ENCODE results near the gene FRS3.

DNA sequence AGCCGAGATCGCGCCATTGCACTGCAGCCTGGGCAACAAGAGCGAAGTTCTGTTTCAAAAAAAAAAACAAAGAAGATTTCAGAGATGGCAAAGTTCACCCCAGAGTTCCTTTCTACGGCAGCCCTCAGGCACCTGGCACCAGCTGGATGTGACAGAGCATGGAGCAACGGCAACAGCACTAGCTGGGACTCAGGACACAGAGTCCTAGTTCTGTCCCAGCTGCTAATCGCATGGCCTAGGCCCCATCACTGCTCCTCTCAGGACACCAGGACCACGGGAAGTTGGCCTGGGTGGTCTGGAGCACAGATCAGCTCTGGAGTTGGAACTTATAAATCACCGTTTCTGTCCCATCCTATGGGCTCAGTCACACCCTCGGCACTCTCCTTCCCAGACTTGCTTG, 33.6 kb downstream of the FRS3 start:
- TF ChIP-seq, protein P1, sequence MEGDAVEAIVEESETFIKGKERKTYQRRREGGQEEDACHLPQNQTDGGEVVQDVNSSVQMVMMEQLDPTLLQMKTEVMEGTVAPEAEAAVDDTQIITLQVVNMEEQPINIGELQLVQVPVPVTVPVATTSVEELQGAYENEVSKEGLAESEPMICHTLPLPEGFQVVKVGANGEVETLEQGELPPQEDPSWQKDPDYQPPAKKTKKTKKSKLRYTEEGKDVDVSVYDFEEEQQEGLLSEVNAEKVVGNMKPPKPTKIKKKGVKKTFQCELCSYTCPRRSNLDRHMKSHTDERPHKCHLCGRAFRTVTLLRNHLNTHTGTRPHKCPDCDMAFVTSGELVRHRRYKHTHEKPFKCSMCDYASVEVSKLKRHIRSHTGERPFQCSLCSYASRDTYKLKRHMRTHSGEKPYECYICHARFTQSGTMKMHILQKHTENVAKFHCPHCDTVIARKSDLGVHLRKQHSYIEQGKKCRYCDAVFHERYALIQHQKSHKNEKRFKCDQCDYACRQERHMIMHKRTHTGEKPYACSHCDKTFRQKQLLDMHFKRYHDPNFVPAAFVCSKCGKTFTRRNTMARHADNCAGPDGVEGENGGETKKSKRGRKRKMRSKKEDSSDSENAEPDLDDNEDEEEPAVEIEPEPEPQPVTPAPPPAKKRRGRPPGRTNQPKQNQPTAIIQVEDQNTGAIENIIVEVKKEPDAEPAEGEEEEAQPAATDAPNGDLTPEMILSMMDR (IDR thresholded peaks at IDR 0.05): no peak
- no peak for TF ChIP-seq POLR2A (IDR thresholded peaks at IDR 0.05)
- TF ChIP-seq EP300 (IDR thresholded peaks at IDR 0.05): no peak
